ENCODE measurements around the gene TRANK1.

The TRANK1 gene

GRCh38 chr3:36991923-36992805, 47.3 kb upstream of the TRANK1 start:
- Histone ChIP-seq H3K23ac (ENCODE audit: low read length in 2 of 2) (peak overlapping the region in 1 of 2 experiments; percentile 20), H2AFZ (ENCODE audit: low read depth, low read length) (no peak overlapping the region), H4K91ac (ENCODE audit: low read length) (peak overlapping the region; percentile 85), H3K14ac (ENCODE audit: low read length in 2 of 2) (peak overlapping the region in 1 of 2 experiments; percentile 64), H4K8ac (ENCODE audit: low read length) (peak overlapping the region; percentile 90), H3K9ac (ENCODE audit: low read length) (peak overlapping the region; percentile 96), H3K79me1 (replicated peaks; ENCODE audit: low read length, poor library complexity, severe bottlenecking) (peaks cover 10% of the 10 kb centered on the region), H2AK5ac (ENCODE audit: low read length, severe bottlenecking) (no peak overlapping the region), H3K36me3 (ENCODE audit: control insufficient read depth in 1 of 2, insufficient read depth in 2 of 2, low read depth in 1 of 2, low read length in 2 of 2) (peaks cover 3 to 63% of the 10 kb centered on the region in 2 experiments), H2BK15ac (ENCODE audit: low read depth, poor library complexity, severe bottlenecking) (no peak overlapping the region), H2BK12ac (ENCODE audit: low read length in 2 of 2) (no peak overlapping the region), H3K4me2 (ENCODE audit: low read length, poor library complexity, severe bottlenecking) (peak overlapping the region; percentile 74), H3K18ac (ENCODE audit: low read depth in 1 of 2, low read length in 2 of 2) (peak overlapping the region; percentile 86 to 96), H3K4me1 (ENCODE audit: control insufficient read depth, insufficient read depth, low read depth, low read length) (peaks cover 1% of the 10 kb centered on the region), H3K4me3 (ENCODE audit: insufficient read depth in 1 of 2, low read depth in 1 of 2, low read length in 2 of 2) (peak overlapping the region; percentile 60 to 93), H3K27me3 (ENCODE audit: control insufficient read depth in 1 of 2, insufficient read depth in 1 of 2, low read length in 2 of 2) (no peaks in the 10 kb centered on the region), H3K9me3 (ENCODE audit: control insufficient read depth, low read length) (no peaks in the 10 kb centered on the region), H3K27ac (ENCODE audit: low read length, poor library complexity, severe bottlenecking) (peak overlapping the region; percentile 96), H2BK5ac (ENCODE audit: low read depth, low read length, poor library complexity, severe bottlenecking) (no peak overlapping the region), H3K4ac (ENCODE audit: low read depth in 1 of 2, low read length in 2 of 2) (peak overlapping the region; percentile 76 to 91), H2BK120ac (ENCODE audit: low read depth, low read length) (peak overlapping the region; percentile 64)
- DNase-seq = peak; percentile 79
- WGBS = 10% methylated on average over 23 of the region's 24 CpGs

GRCh38 chr3:36991147-36991546, 46.3 kb upstream of the TRANK1 start:
- H3K9ac ChIP-seq (ENCODE audit: low read length) = peak overlapping the region; percentile 96
- H3K23ac ChIP-seq (ENCODE audit: low read length in 2 of 2) = no peak overlapping the region
- no peak overlapping the region for H2BK5ac ChIP-seq (ENCODE audit: low read depth, low read length, poor library complexity, severe bottlenecking)
- H3K27ac ChIP-seq (ENCODE audit: low read length, poor library complexity, severe bottlenecking) = no peak overlapping the region
- H3K4ac ChIP-seq (ENCODE audit: low read depth in 1 of 2, low read length in 2 of 2) = no peak overlapping the region
- H3K4me1 ChIP-seq (ENCODE audit: control insufficient read depth, insufficient read depth, low read depth, low read length) = peaks cover 1% of the 10 kb centered on the region
- peaks cover 7 to 63% of the 10 kb centered on the region in 2 experiments for H3K36me3 ChIP-seq (ENCODE audit: control insufficient read depth in 1 of 2, insufficient read depth in 2 of 2, low read depth in 1 of 2, low read length in 2 of 2)
- H3K4me2 ChIP-seq (ENCODE audit: low read length, poor library complexity, severe bottlenecking) = peak overlapping the region; percentile 59
- H2BK15ac ChIP-seq (ENCODE audit: low read depth, poor library complexity, severe bottlenecking) = no peak overlapping the region
- H3K18ac ChIP-seq (ENCODE audit: low read depth in 1 of 2, low read length in 2 of 2) = no peak overlapping the region
- H4K8ac ChIP-seq (ENCODE audit: low read length) = no peak overlapping the region
- 69% methylated on average over 3 of the region's 3 CpGs for WGBS
- H2AFZ ChIP-seq (ENCODE audit: low read depth, low read length) = no peak overlapping the region
- peak overlapping the region in 1 of 2 experiments; percentile 93 for H3K4me3 ChIP-seq (ENCODE audit: insufficient read depth in 1 of 2, low read depth in 1 of 2, low read length in 2 of 2)
- no peak for DNase-seq
- peaks cover 12% of the 10 kb centered on the region for H3K79me1 ChIP-seq (replicated peaks; ENCODE audit: low read length, poor library complexity, severe bottlenecking)
- H2AK5ac ChIP-seq (ENCODE audit: low read length, severe bottlenecking) = no peak overlapping the region
- H3K27me3 ChIP-seq (ENCODE audit: control insufficient read depth in 1 of 2, insufficient read depth in 1 of 2, low read length in 2 of 2) = no peaks in the 10 kb centered on the region
- no peak overlapping the region for H2BK120ac ChIP-seq (ENCODE audit: low read depth, low read length)
- H2BK12ac ChIP-seq (ENCODE audit: low read length in 2 of 2) = no peak overlapping the region
- no peak overlapping the region for H3K14ac ChIP-seq (ENCODE audit: low read length in 2 of 2)
- H3K9me3 ChIP-seq (ENCODE audit: control insufficient read depth, low read length) = no peaks in the 10 kb centered on the region
- H4K91ac ChIP-seq (ENCODE audit: low read length) = no peak overlapping the region

- H2AK5ac ChIP-seq (ENCODE audit: low read length, severe bottlenecking) = no peak overlapping the region
- H3K18ac ChIP-seq (ENCODE audit: low read depth in 1 of 2, low read length in 2 of 2) = no peak overlapping the region
- no peak overlapping the region for H3K4me2 ChIP-seq (ENCODE audit: low read length, poor library complexity, severe bottlenecking)
- no peaks in the 10 kb centered on the region for H3K27me3 ChIP-seq (ENCODE audit: control insufficient read depth in 1 of 2, insufficient read depth in 1 of 2, low read length in 2 of 2)
- peaks cover 1% of the 10 kb centered on the region for H3K4me1 ChIP-seq (ENCODE audit: control insufficient read depth, insufficient read depth, low read depth, low read length)
- H2BK120ac ChIP-seq (ENCODE audit: low read depth, low read length) = no peak overlapping the region
- no peak overlapping the region for H2BK15ac ChIP-seq (ENCODE audit: low read depth, poor library complexity, severe bottlenecking)
- no peak for DNase-seq
- H3K79me1 ChIP-seq (replicated peaks; ENCODE audit: low read length, poor library complexity, severe bottlenecking) = peaks cover 9% of the 10 kb centered on the region
- no peak overlapping the region for H2BK12ac ChIP-seq (ENCODE audit: low read length in 2 of 2)
- H3K36me3 ChIP-seq (ENCODE audit: control insufficient read depth in 1 of 2, insufficient read depth in 2 of 2, low read depth in 1 of 2, low read length in 2 of 2) = peaks cover 5 to 70% of the 10 kb centered on the region in 2 experiments
- H3K23ac ChIP-seq (ENCODE audit: low read length in 2 of 2) = no peak overlapping the region
- H3K14ac ChIP-seq (ENCODE audit: low read length in 2 of 2) = no peak overlapping the region
- H2BK5ac ChIP-seq (ENCODE audit: low read depth, low read length, poor library complexity, severe bottlenecking) = no peak overlapping the region
- H2AFZ ChIP-seq (ENCODE audit: low read depth, low read length) = no peak overlapping the region
- H3K4ac ChIP-seq (ENCODE audit: low read depth in 1 of 2, low read length in 2 of 2) = no peak overlapping the region
- H4K91ac ChIP-seq (ENCODE audit: low read length) = no peak overlapping the region
- peak overlapping the region in 1 of 2 experiments; percentile 93 for H3K4me3 ChIP-seq (ENCODE audit: insufficient read depth in 1 of 2, low read depth in 1 of 2, low read length in 2 of 2)
- peak overlapping the region; percentile 96 for H3K9ac ChIP-seq (ENCODE audit: low read length)
- no peak overlapping the region for H3K27ac ChIP-seq (ENCODE audit: low read length, poor library complexity, severe bottlenecking)
- H4K8ac ChIP-seq (ENCODE audit: low read length) = no peak overlapping the region
- H3K9me3 ChIP-seq (ENCODE audit: control insufficient read depth, low read length) = no peaks in the 10 kb centered on the region
Observed at GRCh38 chr3:36989568-36989967, 44.7 kb upstream of the TRANK1 start.

- Histone ChIP-seq H3K14ac (ENCODE audit: low read length in 2 of 2) (no peak overlapping the region), H2AK5ac (ENCODE audit: low read length, severe bottlenecking) (no peak overlapping the region), H2BK5ac (ENCODE audit: low read depth, low read length, poor library complexity, severe bottlenecking) (no peak overlapping the region), H3K4ac (ENCODE audit: low read depth in 1 of 2, low read length in 2 of 2) (no peak overlapping the region), H3K79me1 (replicated peaks; ENCODE audit: low read length, poor library complexity, severe bottlenecking) (peaks cover 9% of the 10 kb centered on the region), H3K23ac (ENCODE audit: low read length in 2 of 2) (no peak overlapping the region), H2BK15ac (ENCODE audit: low read depth, poor library complexity, severe bottlenecking) (no peak overlapping the region), H2AFZ (ENCODE audit: low read depth, low read length) (no peak overlapping the region), H4K8ac (ENCODE audit: low read length) (no peak overlapping the region), H3K9ac (ENCODE audit: low read length) (peak overlapping the region; percentile 96), H3K18ac (ENCODE audit: low read depth in 1 of 2, low read length in 2 of 2) (no peak overlapping the region), H3K9me3 (ENCODE audit: control insufficient read depth, low read length) (no peaks in the 10 kb centered on the region), H3K4me2 (ENCODE audit: low read length, poor library complexity, severe bottlenecking) (no peak overlapping the region), H4K91ac (ENCODE audit: low read length) (no peak overlapping the region), H3K27me3 (ENCODE audit: control insufficient read depth in 1 of 2, insufficient read depth in 1 of 2, low read length in 2 of 2) (no peaks in the 10 kb centered on the region), H3K27ac (ENCODE audit: low read length, poor library complexity, severe bottlenecking) (no peak overlapping the region), H3K4me1 (ENCODE audit: control insufficient read depth, insufficient read depth, low read depth, low read length) (peaks cover 1% of the 10 kb centered on the region), H3K36me3 (ENCODE audit: control insufficient read depth in 1 of 2, insufficient read depth in 2 of 2, low read depth in 1 of 2, low read length in 2 of 2) (peaks cover 9 to 76% of the 10 kb centered on the region in 2 experiments), H2BK120ac (ENCODE audit: low read depth, low read length) (no peak overlapping the region), H3K4me3 (ENCODE audit: insufficient read depth in 1 of 2, low read depth in 1 of 2, low read length in 2 of 2) (peak overlapping the region in 1 of 2 experiments; percentile 93), H2BK12ac (ENCODE audit: low read length in 2 of 2) (no peak overlapping the region)
- no peak for DNase-seq
- 100% methylated on average over 1 of the region's 3 CpGs for WGBS
Observed at GRCh38 chr3:36989005-36989404, 44.2 kb upstream of the TRANK1 start.
